Mucosa of descending colon (tissue), 3 donors: ENCODE data around the gene RLIM. TPM values are rescaled to one million over a fixed set of nuclear protein-coding genes. Genes with fewer than 3 reads are reported as not detected.

ENCODE experiments used
- ATAC-seq: fragments of 200-7000 bp; cut with Tn5 transposase; one replicate; pipeline ENCODE4 v1.9.1; 2020; ENCODE audit warnings: mild to moderate bottlenecking, moderate library complexity
- DNase-seq, 3 donors: peaks; one replicate each; pipeline ENCODE4 v3.0.0-alpha.2; 2020
- H3K36me3 ChIP-seq: fragments of 200-600 bp; one replicate; pipeline ENCODE4 v1.8.0; 2021; ENCODE audit warnings: low read depth, mild to moderate bottlenecking
- H3K4me1 ChIP-seq: fragments of 200-600 bp; one replicate; pipeline ENCODE4 v1.8.0; 2021; ENCODE audit warnings: low read depth, mild to moderate bottlenecking
- H3K4me3 ChIP-seq: fragments of 200-600 bp; one replicate; pipeline ENCODE4 v1.8.0; 2021; ENCODE audit warnings: mild to moderate bottlenecking
- H3K9me3 ChIP-seq: fragments of 200-600 bp; one replicate; pipeline ENCODE4 v1.8.0; 2021; ENCODE audit warnings: mild to moderate bottlenecking
- intact Hi-C, 2 donors: fragments of 100-400 bp; cut with DNase I in 1 of 2; cut with micrococcal nuclease in 1 of 2; formaldehyde crosslinking; loops; one replicate each; pipeline versions ENCODE4 v1.11.0 to v1.11.1; 2022; cut with DNase I, micrococcal nuclease
- total RNA-seq, 3 donors: library from RNA; stranded (reverse); fragmentation: NEBNext Ultra II Directional in 2 of 3; extraction: Animal tissue kit (Norgen Biotek cat#: 25700) in 2 of 3; gene quantifications; one replicate each; pipeline versions ENCODE4 v1.2.1 to v1.2.4, GENCODE V29; 2021 to 2023
- TF ChIP-seq, protein P1 (sequence below): fragments of 200-600 bp; IDR thresholded peaks from one replicate; pipeline ENCODE4 v1.8.0; 2022; ENCODE audit warnings: antibody characterized with exemption, mild to moderate bottlenecking
- donor health status: DM: no; HTN: no; CAD: no; lungs with moderate emphysema.
- donor health status: DM: no; HTN: no; CAD: no.
- donor health status: DM: no; HTN: yes; CAD: no.

Gene RLIM
- total RNA-seq, 3 donors from 2014 or later = 17.8 to 25.8 (median 22.8) TPM

DNA sequence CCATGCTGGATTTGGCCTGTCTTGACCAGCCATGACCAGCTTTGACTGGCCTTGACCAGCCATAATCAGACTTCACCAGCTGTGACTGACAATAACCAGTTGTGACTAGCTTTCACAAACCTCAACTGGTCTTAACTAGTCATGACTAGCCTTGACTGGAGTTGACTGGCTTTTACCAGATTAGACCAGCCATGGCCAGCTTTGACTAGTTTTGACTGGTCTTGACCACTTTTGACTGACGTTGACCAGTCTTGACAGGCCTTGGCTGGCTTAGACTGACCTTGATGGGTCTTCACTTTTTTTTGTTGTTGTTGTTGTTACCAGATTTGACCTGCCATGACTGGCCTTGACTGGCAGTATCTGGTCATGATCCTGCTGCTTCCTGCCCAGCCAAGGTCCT, 67.4 kb downstream of the RLIM start:
- TF ChIP-seq, protein P1, sequence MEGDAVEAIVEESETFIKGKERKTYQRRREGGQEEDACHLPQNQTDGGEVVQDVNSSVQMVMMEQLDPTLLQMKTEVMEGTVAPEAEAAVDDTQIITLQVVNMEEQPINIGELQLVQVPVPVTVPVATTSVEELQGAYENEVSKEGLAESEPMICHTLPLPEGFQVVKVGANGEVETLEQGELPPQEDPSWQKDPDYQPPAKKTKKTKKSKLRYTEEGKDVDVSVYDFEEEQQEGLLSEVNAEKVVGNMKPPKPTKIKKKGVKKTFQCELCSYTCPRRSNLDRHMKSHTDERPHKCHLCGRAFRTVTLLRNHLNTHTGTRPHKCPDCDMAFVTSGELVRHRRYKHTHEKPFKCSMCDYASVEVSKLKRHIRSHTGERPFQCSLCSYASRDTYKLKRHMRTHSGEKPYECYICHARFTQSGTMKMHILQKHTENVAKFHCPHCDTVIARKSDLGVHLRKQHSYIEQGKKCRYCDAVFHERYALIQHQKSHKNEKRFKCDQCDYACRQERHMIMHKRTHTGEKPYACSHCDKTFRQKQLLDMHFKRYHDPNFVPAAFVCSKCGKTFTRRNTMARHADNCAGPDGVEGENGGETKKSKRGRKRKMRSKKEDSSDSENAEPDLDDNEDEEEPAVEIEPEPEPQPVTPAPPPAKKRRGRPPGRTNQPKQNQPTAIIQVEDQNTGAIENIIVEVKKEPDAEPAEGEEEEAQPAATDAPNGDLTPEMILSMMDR = no peak
- Histone ChIP-seq H3K4me1 (no peaks in the 10 kb centered on the region), H3K9me3 (no peaks in the 10 kb centered on the region), H3K4me3 (no peak overlapping the region), H3K36me3 (no peaks in the 10 kb centered on the region)
- no peak for DNase-seq
- intact Hi-C loops = no loop called here
- ATAC-seq = no peak

DNA sequence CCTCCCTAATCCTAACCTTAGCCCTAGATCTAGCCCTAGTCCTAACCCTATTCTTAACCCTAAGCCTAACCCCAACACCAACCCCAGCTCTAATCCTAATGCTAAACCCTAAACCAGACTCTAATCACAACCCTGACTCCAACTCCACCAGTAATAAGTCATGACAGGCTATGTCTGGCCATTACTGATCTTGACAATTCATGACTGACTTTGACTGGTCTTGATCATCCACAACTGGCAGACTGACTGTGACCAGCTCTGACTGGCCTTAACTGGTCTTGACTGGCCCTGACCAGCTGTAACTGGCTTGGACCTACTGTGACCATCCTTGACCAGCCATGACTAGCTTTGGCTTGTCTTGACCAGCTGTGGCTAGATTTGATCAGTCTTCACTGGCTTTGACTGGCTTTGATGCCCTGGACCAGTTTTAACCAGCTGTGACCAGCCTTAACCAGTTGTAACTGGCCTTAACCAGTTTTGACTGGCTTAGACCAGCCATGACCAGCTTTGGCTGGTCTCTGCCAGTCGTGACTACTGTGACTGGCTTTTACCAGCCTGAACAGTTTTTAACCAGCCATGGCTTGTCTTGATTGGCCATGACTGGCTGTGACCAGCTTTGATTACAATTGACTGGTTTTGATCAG, 68.4 kb downstream of the RLIM start:
- Histone ChIP-seq H3K9me3 (no peaks in the 10 kb centered on the region), H3K36me3 (no peaks in the 10 kb centered on the region), H3K4me3 (no peak overlapping the region), H3K4me1 (no peaks in the 10 kb centered on the region)
- intact Hi-C loops = no loop called here
- ATAC-seq = no peak
- TF ChIP-seq, protein P1 = no peak
- DNase-seq = no peak

DNA sequence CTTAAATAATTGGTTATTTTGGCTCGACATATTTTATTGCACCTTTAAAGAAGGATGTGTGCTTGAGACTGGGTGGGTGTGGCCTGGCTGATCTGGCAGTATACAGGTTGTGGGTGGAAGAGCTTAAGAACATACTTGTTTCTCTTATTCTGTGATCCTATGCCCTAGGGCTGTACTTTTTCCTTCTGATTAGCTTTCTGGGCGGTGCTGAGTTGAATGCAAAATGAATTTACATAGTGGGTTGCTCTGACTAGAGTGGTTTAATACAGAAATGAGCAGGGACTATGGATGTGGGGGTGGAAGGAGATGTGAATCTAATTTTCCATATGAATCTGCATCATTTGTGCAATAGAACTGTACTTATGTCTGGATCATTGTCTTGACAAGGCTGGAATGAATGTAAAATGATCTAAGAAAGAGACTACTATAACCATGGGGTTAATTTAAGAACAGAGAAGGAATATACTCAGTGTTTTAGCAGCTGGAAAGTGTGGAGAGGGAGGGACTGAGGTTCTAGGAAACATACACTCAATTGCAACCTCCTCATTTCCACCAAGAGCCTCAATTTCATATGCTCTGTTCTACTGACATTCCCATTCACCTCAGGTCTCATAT, 73.7 kb downstream of the RLIM start:
- no peaks in the 10 kb centered on the region for H3K36me3 ChIP-seq
- no peaks in the 10 kb centered on the region for H3K9me3 ChIP-seq
- ATAC-seq (no peak), DNase-seq (no peak)
- H3K4me1 ChIP-seq = no peaks in the 10 kb centered on the region
- TF ChIP-seq, protein P1 = no peak
- H3K4me3 ChIP-seq = no peak overlapping the region
- intact Hi-C loops = no loop called here

DNA sequence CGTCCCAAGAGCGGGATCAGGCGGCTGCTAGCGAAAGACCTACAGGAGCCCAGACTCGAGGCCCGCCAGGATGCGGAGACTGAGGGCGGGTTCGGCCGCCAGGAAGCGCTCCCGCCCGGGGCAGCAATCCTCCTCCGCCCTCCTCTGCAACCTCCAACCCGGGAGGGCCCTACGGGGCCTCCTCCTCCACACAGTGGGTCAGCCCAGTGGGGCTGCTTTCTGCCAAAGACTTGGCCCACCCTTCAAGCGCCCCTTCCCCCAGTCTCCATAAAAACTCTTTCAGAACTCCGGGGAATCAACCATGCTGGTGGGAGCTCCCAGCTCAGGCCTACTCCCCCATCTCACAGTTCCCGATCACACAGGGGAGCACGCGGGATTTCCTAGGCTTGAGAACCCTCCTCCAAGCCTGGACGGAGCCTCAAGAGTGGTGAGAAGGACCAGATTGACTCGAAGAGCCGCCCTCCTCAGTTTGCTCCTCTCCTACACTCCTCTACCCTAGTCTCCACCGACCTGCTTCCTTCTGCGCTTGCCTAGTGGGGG, 77.5 kb downstream of the RLIM start:
- no peak for DNase-seq
- H3K4me1 ChIP-seq = peaks cover 3% of the 10 kb centered on the region
- H3K9me3 ChIP-seq = no peaks in the 10 kb centered on the region
- ATAC-seq = peak; percentile 50
- H3K4me3 ChIP-seq = no peak overlapping the region
- no peaks in the 10 kb centered on the region for H3K36me3 ChIP-seq
- TF ChIP-seq, protein P1 = no peak
- intact Hi-C loops = no loop called here

DNA sequence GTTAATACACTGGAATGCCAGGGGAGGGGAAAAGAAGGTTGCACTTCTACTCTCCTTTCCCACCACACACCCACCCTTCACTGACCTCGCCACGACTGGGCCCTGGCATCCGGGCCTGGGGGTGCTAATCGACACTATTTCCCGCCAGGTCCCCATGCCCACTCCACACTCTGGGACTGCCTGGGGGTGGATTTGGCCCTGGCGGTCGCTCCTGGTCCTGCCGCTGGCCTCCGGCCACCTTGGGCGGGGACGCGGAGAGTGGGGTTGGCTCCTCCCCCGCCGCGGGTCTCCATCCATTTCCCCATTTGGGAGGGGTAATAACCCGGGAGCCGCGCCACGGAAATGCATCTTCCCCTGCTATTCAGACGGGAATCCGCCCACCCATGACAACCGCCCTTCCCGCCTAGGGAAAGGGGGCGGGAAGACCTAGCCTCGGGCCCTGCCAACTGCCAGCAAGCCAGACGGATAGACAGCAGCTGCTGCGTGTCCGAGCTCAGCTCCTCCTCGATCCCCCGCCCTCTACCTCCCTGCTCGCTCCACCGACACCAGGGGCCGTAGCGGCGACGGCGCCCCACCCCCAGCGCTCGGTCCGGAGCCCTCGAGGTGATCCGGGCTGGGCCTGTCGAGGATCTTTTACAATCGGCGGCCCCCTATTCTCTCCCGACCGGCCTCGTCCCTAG, 78.1 kb downstream of the RLIM start:
- ATAC-seq (peak; percentile 84), DNase-seq (peak; percentile 72 to 86 (median 80))
- Histone ChIP-seq H3K4me1 (peaks cover 3% of the 10 kb centered on the region), H3K4me3 (no peak overlapping the region), H3K36me3 (no peaks in the 10 kb centered on the region), H3K9me3 (no peaks in the 10 kb centered on the region)
- intact Hi-C loops = no loop called here
- TF ChIP-seq, protein P1 = no peak
